Measurements from ENCODE around the gene KRTAP1-3. TPM values are rescaled to one million over a fixed set of nuclear protein-coding genes. Genes with fewer than 3 reads are reported as not detected.

The KRTAP1-3 gene
- total RNA-seq, 1 experiment from 2014 or later, result not detected

GRCh38 chr17:41054025-41054424 lies 19.4 kb upstream of the KRTAP1-3 start:
- H3K27ac Mint-ChIP-seq, result no peak overlapping the region
- ChIA-PET CTCF (no interaction called here), POLR2A (no interaction called here)
- peaks cover 19% of the 10 kb centered on the region for H3K4me1 Mint-ChIP-seq
- H3K36me3 Mint-ChIP-seq, result peaks cover 4% of the 10 kb centered on the region; the same call in 1 of the 2 replicates
- DNase-seq (ENCODE audit: low spot score) (no peak), ATAC-seq (no peak)
- TF ChIP-seq USF2 (CRISPR knock-in tag; IDR thresholded peaks at IDR 0.05) (no peak), PREB (CRISPR knock-in tag; IDR thresholded peaks at IDR 0.05; ENCODE audit: borderline replicate concordance) (no peak), ZMAT4 (CRISPR knock-in tag; IDR thresholded peaks at IDR 0.05) (no peak)
- H3K27me3 Mint-ChIP-seq (ENCODE audit: low read depth), result no peaks in the 10 kb centered on the region
- peaks cover 8% of the 10 kb centered on the region for H3K9me3 Mint-ChIP-seq
- no peak overlapping the region for H3K4me3 Mint-ChIP-seq

- H3K36me3 Mint-ChIP-seq, result peaks cover 4% of the 10 kb centered on the region; the same call in 1 of the 2 replicates
- POLR2A ChIA-PET, result no interaction called here
- no peak overlapping the region for H3K4me3 Mint-ChIP-seq
- peaks cover 24% of the 10 kb centered on the region for H3K4me1 Mint-ChIP-seq
- TF ChIP-seq NFATC4 (CRISPR knock-in tag; IDR thresholded peaks at IDR 0.05) (no peak), SP1 (CRISPR knock-in tag; conservative IDR thresholded peaks at IDR 0.05) (no peak), STAT6 (CRISPR knock-in tag; conservative IDR thresholded peaks at IDR 0.05; ENCODE audit: low read depth) (no peak)
- no peaks in the 10 kb centered on the region for H3K27me3 Mint-ChIP-seq (ENCODE audit: low read depth)
- DNase-seq (ENCODE audit: low spot score) (no peak), ATAC-seq (no peak)
- CTCF ChIA-PET, result no interaction called here
- peaks cover 6% of the 10 kb centered on the region for H3K9me3 Mint-ChIP-seq
- no peak overlapping the region for H3K27ac Mint-ChIP-seq
These were observed 17.9 kb upstream of the KRTAP1-3 start for GRCh38 chr17:41052566-41052965.

- H3K27me3 Mint-ChIP-seq (ENCODE audit: low read depth), result no peaks in the 10 kb centered on the region; the same call in 1 of the 2 replicates
- no peak overlapping the region for H3K27ac Mint-ChIP-seq
- H3K4me1 Mint-ChIP-seq, result peaks cover 24% of the 10 kb centered on the region
- no peak overlapping the region for H3K4me3 Mint-ChIP-seq
- DNase-seq (ENCODE audit: low spot score), result no peak
- POLR2A ChIA-PET, result no interaction called here
- H3K36me3 Mint-ChIP-seq, result no peaks in the 10 kb centered on the region
- no peak for ATAC-seq
- CTCF ChIA-PET, result interaction anchor here (0.6 kb wide), 1 partner anchor 419 kb away, joined by 4 read pairs; no protein-coding TSS in a partner anchor
- H3K9me3 Mint-ChIP-seq, result peaks cover 2% of the 10 kb centered on the region; the same call in 1 of the 2 replicates
- TF ChIP-seq E2F5 (CRISPR knock-in tag; IDR thresholded peaks at IDR 0.05), result no peak
- no peak for TF ChIP-seq ATF2 (CRISPR knock-in tag; IDR thresholded peaks at IDR 0.05; ENCODE audit: borderline replicate concordance, low read depth)
- no peak for TF ChIP-seq FOXK1 (CRISPR knock-in tag; IDR thresholded peaks at IDR 0.05)
- TF ChIP-seq CREB1 (CRISPR knock-in tag; IDR thresholded peaks at IDR 0.05), result no peak
- TF ChIP-seq PRDM15 (CRISPR knock-in tag; IDR thresholded peaks at IDR 0.05), result no peak
- no peak for TF ChIP-seq ZNF396 (CRISPR knock-in tag; IDR thresholded peaks at IDR 0.05; ENCODE audit: borderline replicate concordance)
- TF ChIP-seq ZBTB21 (CRISPR knock-in tag; IDR thresholded peaks at IDR 0.05; ENCODE audit: borderline replicate concordance), result no peak
- no peak for TF ChIP-seq ELF4 (CRISPR knock-in tag; IDR thresholded peaks at IDR 0.05; ENCODE audit: low read depth)
- TF ChIP-seq JAZF1 (CRISPR knock-in tag; IDR thresholded peaks at IDR 0.05), result no peak
- no peak for TF ChIP-seq E2F4 (CRISPR knock-in tag; IDR thresholded peaks at IDR 0.05; ENCODE audit: borderline replicate concordance, low read depth)
- no peak for TF ChIP-seq FOXP4 (CRISPR knock-in tag; IDR thresholded peaks at IDR 0.05)
These were observed 14.4 kb upstream of the KRTAP1-3 start for GRCh38 chr17:41049110-41049509.
